ENCODE data around the gene MMP1.

The MMP1 gene

GRCh38 chr11:102802341-102802740 lies 4.4 kb upstream of the MMP1 start:
- no peak for DNase-seq

- no peak for DNase-seq
These were observed 2.8 kb upstream of the MMP1 start for GRCh38 chr11:102800767-102801166.

DNA sequence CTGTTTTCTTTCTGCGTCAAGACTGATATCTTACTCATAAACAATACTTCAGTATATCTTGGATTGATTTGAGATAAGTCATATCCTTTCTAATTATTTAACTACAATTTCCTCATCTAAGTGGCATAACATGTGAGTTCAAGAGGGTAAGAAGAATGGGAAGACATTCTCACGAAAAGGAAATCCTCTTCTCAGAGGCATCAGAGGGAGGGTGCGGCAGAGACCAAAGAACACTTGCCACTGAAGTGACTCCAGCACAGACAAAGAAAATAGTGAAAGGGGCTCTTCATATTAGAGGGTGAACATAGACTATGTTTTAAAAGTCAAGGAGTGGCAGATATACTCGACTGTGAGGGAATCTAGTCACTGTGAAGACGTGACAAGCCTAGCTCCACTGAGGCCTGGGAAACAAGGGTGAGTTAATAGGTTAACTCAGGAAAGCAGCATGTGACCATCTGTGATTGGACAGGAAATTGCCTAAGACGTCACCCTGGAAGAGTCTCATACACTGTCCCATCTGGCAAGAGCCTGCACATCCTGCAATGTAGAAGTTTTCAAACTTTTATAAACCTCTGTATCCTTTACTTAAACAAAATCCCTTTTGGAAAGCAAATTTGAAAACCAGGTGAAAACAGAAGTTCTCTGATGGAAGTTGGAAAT lies 1.9 kb upstream of the MMP1 start:
- DNase-seq: no peak

- DNase-seq: no peak
These were observed 3.6 kb downstream of the MMP1 start for GRCh38 chr11:102794382-102794781.

DNA sequence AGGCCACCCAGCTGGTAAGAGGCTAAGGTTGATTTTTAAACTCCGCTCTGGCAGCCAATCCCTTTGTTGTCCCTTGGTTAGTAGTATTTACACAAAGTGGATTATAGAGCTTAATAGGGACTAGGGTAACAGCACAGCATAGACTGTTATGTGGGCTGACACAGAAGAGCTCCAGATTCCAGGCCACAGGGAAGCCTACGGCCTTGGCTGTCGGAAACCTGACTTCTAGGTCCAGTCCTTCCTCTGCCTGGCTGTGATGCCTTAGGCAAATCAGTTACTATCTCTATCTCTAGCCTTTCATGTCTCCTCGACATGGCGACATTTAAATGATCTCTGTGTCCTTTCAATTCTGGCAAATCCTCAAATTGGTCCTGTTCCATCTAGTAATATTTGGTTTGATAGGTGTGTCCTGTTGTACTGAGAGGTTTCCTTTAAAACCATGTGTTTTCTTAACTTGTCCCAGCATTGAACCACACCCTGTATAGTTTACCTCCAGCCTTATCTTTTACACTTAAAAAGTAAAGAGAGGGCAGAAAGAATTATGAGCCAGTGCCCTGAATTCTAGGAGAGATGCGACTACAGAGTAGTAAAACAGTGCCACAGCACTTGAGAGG lies 4.2 kb downstream of the MMP1 start:
- no peak for DNase-seq

- DNase-seq: no peak
These were observed 5.4 kb downstream of the MMP1 start for GRCh38 chr11:102792604-102793003.

DNA sequence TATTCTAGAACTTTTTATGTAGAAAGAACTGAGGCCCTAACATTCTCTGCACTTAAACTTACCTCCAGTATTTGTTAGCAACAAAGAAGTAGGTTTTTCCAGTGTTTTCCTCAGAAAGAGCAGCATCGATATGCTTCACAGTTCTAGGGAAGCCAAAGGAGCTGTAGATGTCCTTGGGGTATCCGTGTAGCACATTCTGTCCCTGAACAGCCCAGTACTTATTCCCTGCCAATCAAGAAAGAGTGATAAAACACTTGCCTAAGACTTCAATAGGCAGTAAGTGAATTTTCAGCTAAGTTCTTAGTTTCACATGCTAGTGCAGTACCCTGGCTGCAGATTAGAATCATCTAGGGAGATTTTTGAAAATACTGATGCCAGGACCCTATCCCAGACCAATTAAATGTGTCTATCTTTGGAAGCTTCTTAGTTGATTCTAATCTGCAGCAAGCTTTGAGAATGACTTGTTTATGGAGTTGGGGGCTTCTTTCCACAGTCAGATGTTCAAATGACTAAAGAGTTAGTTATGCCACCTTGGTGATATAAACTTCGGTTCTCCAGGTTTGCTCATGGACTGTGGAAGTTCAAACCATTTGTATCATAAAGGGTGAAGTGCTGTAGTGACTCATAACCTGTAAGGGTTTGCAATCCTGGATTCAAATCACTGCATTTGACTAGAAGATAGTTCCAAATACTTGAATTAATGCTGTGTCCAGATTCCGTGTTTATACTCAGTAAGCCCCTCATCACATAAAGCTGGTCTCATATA lies 6.5 kb downstream of the MMP1 start:
- no peak for DNase-seq

GRCh38 chr11:102788334-102788995 lies 9.5 kb downstream of the MMP1 start:
- no peak for DNase-seq

DNA sequence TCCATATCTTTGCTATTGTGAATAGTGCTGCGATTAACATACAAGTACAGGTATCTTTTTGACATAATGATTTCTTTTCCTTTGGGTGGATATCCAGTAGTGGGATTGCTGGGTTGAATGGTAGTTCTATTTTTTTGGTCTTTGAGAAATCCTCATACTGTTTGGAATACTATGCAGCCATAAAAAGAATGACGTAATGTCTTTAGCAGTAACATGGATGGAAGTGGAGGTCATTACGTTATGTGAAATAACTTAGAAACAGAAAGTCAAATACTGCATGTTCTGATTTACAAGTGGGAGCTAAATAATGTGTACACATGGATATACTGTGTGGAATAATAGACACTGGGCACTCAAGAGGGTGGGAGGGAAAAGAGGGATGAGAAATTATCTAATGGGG lies 13.6 kb downstream of the MMP1 start:
- no peak for DNase-seq

DNA sequence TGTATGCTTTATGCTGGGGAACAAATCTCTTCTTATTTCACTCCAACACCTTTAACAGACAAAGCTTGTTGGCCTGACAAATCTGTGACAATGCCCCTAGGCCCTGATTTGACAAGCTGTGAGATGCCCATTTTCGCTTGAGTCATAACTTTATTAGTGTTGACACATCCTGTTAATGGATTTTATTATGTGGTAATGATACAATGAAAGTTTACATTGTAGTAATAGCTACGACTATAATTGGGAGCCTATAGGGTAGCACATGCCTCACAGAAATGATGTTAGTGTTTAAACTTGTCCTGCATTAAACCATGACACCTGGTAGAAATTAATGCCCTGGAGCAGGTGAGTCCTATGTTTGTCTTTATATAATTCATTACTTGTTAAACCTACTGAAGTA lies 14.2 kb downstream of the MMP1 start:
- no peak for DNase-seq

DNA sequence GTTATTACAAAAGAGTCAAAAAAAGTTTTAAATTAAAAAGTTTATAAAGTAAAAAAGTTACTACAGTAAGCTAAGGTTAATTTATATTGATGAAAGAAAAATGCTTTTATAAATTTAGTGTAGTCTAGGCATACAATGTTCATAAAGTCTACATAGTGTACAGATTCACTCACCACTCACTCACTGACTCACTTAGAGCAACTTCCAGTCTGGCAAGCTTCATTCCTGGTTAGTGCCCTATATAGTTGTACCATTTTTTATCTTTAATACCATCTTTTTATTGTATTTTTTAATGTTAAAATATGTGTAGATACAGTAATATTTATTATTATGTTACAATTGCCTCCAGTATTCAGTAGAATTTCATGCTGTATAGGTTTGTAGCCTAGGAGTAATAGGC lies 14.9 kb downstream of the MMP1 start:
- no peak for DNase-seq

GRCh38 chr11:102781676-102782075 lies 16.3 kb downstream of the MMP1 start:
- DNase-seq: no peak

GRCh38 chr11:102780491-102780918 lies 17.5 kb downstream of the MMP1 start, which contains the start of gene MMP10:
TSS of gene MMP10 (minus strand) at chr11:102780628. CDS start at chr11:102780591, 37 bp downstream.
- no peak for DNase-seq

DNA sequence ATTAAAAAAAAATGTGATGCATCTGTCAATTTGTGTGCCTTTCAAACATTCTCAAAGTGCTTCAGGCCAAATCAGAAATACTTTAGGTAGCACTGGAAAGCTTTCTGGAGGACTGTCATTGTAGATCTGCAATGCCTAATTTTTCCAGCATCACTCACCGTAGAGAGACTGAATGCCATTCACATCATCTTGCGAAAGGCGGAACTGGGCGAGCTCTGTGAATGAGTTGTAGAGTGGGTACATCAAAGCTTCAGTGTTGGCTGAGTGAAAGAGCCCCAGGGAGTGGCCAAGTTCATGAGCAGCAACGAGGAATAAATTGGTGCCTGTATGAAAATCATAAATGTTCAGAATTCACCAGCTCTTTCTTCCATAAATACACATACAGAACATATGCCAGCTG lies 21.5 kb downstream of the MMP1 start:
- DNase-seq: no peak

DNA sequence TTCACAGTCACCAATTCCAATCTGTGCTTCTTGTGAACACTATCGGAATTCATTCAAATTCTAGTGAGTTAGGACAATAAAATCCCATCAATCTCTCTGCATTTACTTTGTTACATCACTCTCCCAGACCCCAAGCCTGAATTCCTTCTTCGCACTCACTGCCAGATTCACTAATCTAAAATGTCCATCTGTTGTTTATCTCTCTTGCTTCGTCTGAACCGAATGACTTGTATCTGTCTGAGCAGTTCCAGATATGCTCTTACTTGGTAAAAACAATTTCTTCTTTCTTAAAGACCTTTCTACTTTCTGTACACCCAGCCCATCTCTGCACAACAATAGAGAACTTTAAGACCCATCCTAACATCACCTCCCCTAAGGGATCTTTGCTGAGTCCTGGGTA lies 24.6 kb downstream of the MMP1 start:
- no peak for DNase-seq

- no peak for DNase-seq
These were observed 26.6 kb downstream of the MMP1 start for GRCh38 chr11:102771351-102771750.

DNA sequence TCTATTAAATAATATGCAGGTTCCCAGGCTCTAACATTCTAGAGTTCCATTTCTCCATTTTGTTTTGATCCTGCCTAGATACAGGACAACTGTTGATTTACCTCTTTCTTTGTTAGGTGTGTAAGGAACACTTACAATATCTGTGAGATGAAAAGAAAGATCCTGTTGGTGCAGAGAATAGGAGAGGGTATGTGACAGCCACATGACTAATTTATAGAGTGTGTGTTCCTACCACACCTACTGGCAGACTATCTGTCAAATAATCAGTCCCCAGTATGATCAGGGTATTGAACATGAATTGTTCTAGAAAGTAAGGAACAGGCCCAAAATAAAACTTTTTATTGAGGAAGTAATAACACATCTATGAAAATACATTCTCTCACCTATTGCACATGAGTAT lies 27.8 kb downstream of the MMP1 start:
- DNase-seq: no peak

- DNase-seq: no peak
These were observed 30.2 kb downstream of the MMP1 start for GRCh38 chr11:102767800-102768199.

GRCh38 chr11:102763440-102763839 lies 34.5 kb downstream of the MMP1 start:
- no peak for DNase-seq

DNA sequence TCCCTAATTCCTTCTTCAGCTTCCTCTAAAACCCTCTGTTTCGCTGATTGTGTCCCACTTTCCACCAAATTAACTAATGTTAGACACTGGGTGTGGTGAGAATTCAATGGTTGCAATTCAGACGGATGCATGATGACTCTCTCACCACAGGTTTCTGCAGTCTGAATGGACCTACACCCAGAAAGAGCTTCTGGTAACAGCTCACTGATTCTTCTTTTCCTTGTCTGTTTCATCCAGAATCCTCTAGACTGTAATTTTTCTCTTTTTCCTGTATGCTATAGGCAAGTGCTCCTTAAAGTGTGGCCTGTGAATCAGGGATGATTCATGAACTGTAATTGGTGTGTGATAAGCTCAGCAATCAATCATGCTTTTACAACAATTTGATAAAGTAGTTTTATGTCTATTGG lies 35.6 kb downstream of the MMP1 start:
- no peak for DNase-seq

DNA sequence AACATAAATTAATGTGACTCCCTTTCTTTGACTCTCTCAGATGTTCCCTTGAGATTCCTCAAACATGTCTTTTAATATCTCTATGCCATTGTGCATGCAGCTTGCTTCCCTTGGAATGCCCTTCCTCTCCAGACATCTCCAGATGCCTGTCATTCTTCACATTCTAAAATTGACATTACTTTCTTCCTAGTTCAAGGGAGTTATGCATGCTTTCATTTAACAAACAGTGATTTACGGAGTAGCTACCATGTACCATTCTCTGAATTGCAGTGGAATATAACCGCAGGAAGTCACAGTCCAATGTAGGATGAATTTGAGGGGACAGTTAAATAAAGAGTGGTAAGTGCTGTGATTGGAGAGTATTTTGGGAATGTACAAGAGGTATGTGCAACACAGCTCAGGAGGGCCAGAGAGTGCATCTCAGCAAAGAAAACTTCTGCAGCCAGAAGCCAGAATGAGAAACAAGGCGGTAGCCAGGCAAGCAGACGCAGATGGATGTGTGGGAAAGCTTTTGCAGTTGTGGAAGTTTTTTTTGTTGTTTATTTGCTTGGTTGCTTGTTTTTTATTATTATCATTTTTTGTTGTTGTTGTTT lies 36.2 kb downstream of the MMP1 start:
- no peak for DNase-seq

DNA sequence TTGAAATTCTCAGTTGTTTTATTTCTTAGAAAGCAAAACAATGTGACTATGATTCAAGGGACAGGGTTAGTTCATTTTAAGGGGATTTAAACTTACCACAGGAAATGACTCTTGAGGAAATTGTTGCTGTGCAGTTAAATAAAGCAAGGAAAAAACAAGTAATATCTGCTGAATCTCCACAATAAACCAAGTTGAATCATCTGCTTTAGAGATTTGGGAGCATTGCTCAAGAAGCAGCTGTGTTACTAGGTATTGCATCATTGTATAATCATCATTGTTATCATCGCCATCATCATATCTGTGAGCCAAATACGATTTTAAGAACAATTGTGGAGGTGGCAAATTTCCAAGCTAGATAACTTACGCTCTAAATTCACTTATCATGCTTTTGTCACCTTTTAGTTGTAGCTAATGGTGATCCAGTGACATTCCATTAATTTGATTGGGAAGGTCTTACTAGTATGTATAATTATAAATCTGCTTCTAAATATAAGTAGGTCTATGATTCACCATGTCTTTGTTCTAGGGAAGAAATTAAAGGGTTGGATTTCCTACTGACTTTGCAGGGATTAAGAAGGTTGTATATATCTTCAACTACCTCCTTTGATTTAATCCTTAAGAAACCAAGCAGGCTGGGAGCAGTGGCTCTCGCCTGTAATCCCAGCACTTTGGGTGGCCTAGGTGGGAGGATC lies 37.5 kb downstream of the MMP1 start:
- DNase-seq: no peak
